HepG2 (cell line): Measurements from ENCODE around the gene PPP1R18. TPM values are rescaled to one million over a fixed set of nuclear protein-coding genes. Genes with fewer than 3 reads are reported as not detected.

ENCODE experiments used
- MEF2D ChIP-seq: sonication (generic); formaldehyde crosslinking; IDR thresholded peaks from 2 replicates; pipeline ENCODE4 v1.5.1; 2020; ENCODE audit warnings: mild to moderate bottlenecking, missing genetic modification reagents
- REPIN1 ChIP-seq: sonication (generic); formaldehyde crosslinking; IDR thresholded peaks from 2 replicates; pipeline ENCODE4 v1.8.0; 2022; ENCODE audit warnings: missing genetic modification reagents, low read depth, mild to moderate bottlenecking, borderline replicate concordance
- SIN3B ChIP-seq: fragments of 150-350 bp; IDR thresholded peaks from 2 replicates; pipeline ENCODE4 v1.6.1; 2014; ENCODE audit warnings: low read length
- YEATS2 ChIP-seq: sonication (generic); formaldehyde crosslinking; IDR thresholded peaks from 2 replicates; pipeline ENCODE4 v1.4.0; 2020; ENCODE audit warnings: missing genetic modification reagents, borderline replicate concordance
- ZFP1 ChIP-seq: IDR thresholded peaks from 2 replicates; pipeline ENCODE4 v1.6.1; 2016
- ZKSCAN5 ChIP-seq: sonication (generic); formaldehyde crosslinking; IDR thresholded peaks from 2 replicates; pipeline ENCODE4 v1.5.1; 2020; ENCODE audit warnings: mild to moderate bottlenecking, missing genetic modification reagents
- ZNF746 ChIP-seq: sonication (generic); formaldehyde crosslinking; IDR thresholded peaks from 2 replicates; pipeline ENCODE4 v1.8.0; 2022; ENCODE audit warnings: mild to moderate bottlenecking, missing genetic modification reagents
- ZNF781 ChIP-seq: sonication (generic); formaldehyde crosslinking; IDR thresholded peaks from 2 replicates; pipeline ENCODE4 v1.5.1; 2020; ENCODE audit warnings: borderline replicate concordance, mild to moderate bottlenecking, missing genetic modification reagents; ENCODE audit errors: not compliant biosample characterization
- polyA plus RNA-seq, 8 experiments: library from polyadenylated mRNA; depleted of rRNA in 3 of 8; stranded (reverse) in 7 of 8; unstranded in 1 of 8; fragments of >200 nt; fragmentation: Illumina TruSeq in 4 of 8; extraction: Trizol in 4 of 8; gene quantifications; 2 replicates each; pipeline versions ENCODE4 v1.2.1 to v1.2.3, GENCODE V29; 2011 to 2016; ENCODE audit warnings: low read depth in 4 of 8, missing spikeins in 1 of 8, mixed read lengths in 1 of 8; ENCODE audit not compliant: insufficient read depth in 1 of 8
- total RNA-seq, 5 experiments: library from RNA; depleted of rRNA; stranded (reverse); fragments of >200 nt; fragmentation: Illumina TruSeq; extraction: Trizol; gene quantifications; 2 replicates each; pipeline ENCODE4 v1.2.3, GENCODE V29; 2016; ENCODE audit warnings: low read depth in 1 of 5
- TF ChIP-seq, protein P1 (sequence below): sonication (generic); formaldehyde crosslinking; IDR thresholded peaks from 2 replicates; pipeline ENCODE4 v1.5.1; 2020; ENCODE audit warnings: mild to moderate bottlenecking, missing genetic modification reagents, moderate library complexity
- TF ChIP-seq, protein P2 (sequence below): sonication (generic); formaldehyde crosslinking; IDR thresholded peaks from 2 replicates; pipeline ENCODE4 v1.8.1; 2023; ENCODE audit warnings: mild to moderate bottlenecking, inconsistent platforms, moderate library complexity, missing genetic modification reagents, borderline replicate concordance
- TF ChIP-seq, protein P3 (sequence below): sonication (generic); formaldehyde crosslinking; IDR thresholded peaks from 2 replicates; pipeline ENCODE4 v1.8.0; 2022; ENCODE audit warnings: mild to moderate bottlenecking, missing genetic modification reagents, borderline replicate concordance
- TF ChIP-seq, protein P4 (sequence below): sonication (generic); formaldehyde crosslinking; IDR thresholded peaks from 2 replicates; pipeline ENCODE4 v1.9.0; 2021; ENCODE audit warnings: missing genetic modification reagents, mild to moderate bottlenecking, borderline replicate concordance
- TF ChIP-seq, protein P5 (sequence below): sonication (generic); formaldehyde crosslinking; IDR thresholded peaks from 2 replicates; pipeline ENCODE4 v1.4.0; 2020; ENCODE audit warnings: mild to moderate bottlenecking, missing genetic modification reagents

Gene PPP1R18
- total and polyA plus RNA-seq, 2 of the 13 experiments (the other 11 are each of a cell fraction or from before 2014, with no cell fraction given): 4.9 to 9.2 TPM

DNA sequence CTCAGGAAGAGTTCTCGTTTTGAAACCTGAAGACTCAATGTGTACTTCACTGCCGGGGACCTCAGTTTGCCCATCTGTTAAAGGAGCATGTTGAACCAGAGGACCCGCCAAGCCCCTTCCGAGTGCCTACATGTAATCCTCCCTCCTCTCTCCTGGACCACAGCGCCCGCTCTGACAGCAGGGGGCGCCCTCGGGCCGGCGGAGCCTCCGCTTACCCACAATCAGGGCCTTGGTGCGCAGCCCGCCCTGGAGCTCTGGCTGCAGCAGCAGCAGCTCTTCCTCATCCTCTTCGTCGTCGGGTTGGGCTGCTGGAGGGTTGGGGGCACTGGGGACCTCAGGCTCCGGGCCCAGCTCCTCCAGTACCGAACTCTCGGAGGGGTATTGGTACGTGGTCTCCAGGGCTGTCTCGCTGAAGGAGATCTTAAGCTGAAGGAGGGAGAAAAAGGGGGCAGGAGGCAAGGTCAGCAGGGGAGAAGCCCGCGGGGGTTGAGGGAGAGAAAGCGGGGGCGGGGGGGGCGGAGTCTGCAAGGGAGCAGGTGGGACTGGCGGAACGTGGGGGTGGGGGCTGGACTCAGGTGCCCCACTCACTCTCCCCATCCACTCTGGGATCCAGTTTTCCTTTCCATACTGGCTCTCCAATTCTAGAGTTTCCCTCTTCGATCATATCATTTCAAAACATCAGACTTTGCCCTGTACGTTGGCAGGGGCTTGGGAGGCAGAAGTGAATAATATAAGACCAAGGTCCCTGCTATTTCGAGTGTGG lies 7.3 kb downstream of the PPP1R18 start (continued):
- TF ChIP-seq, protein P1, sequence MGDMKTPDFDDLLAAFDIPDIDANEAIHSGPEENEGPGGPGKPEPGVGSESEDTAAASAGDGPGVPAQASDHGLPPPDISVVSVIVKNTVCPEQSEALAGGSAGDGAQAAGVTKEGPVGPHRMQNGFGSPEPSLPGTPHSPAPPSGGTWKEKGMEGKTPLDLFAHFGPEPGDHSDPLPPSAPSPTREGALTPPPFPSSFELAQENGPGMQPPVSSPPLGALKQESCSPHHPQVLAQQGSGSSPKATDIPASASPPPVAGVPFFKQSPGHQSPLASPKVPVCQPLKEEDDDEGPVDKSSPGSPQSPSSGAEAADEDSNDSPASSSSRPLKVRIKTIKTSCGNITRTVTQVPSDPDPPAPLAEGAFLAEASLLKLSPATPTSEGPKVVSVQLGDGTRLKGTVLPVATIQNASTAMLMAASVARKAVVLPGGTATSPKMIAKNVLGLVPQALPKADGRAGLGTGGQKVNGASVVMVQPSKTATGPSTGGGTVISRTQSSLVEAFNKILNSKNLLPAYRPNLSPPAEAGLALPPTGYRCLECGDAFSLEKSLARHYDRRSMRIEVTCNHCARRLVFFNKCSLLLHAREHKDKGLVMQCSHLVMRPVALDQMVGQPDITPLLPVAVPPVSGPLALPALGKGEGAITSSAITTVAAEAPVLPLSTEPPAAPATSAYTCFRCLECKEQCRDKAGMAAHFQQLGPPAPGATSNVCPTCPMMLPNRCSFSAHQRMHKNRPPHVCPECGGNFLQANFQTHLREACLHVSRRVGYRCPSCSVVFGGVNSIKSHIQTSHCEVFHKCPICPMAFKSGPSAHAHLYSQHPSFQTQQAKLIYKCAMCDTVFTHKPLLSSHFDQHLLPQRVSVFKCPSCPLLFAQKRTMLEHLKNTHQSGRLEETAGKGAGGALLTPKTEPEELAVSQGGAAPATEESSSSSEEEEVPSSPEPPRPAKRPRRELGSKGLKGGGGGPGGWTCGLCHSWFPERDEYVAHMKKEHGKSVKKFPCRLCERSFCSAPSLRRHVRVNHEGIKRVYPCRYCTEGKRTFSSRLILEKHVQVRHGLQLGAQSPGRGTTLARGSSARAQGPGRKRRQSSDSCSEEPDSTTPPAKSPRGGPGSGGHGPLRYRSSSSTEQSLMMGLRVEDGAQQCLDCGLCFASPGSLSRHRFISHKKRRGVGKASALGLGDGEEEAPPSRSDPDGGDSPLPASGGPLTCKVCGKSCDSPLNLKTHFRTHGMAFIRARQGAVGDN: peak; percentile 94
- TF ChIP-seq ZFP1 (CRISPR knock-in tag) (no peak), MEF2D (peak; percentile 77), ZKSCAN5 (CRISPR knock-in tag) (0 out of 2 replicates have a peak, but pooled peaks have one; percentile 70), ZNF746 (CRISPR knock-in tag) (0 out of 2 replicates have a peak, but pooled peaks have one; percentile 36), YEATS2 (CRISPR knock-in tag) (peak; percentile 69; the same call in 1 of the 2 replicates), ZNF781 (CRISPR knock-in tag) (peak; percentile 92), SIN3B (peak; percentile 48; the same call in 1 of the 2 replicates), REPIN1 (CRISPR knock-in tag) (peak; percentile 91)
- TF ChIP-seq, protein P2, sequence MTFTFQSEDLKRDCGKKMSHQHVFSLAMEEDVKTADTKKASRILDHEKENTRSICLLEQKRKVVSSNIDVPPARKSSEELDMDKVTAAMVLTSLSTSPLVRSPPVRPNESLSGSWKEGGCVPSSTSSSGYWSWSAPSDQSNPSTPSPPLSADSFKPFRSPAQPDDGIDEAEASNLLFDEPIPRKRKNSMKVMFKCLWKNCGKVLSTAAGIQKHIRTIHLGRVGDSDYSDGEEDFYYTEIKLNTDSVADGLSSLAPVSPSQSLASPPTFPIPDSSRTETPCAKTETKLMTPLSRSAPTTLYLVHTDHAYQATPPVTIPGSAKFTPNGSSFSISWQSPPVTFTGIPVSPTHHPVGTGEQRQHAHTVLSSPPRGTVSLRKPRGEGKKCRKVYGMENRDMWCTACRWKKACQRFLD (CRISPR knock-in tag): no peak
- TF ChIP-seq, protein P3, sequence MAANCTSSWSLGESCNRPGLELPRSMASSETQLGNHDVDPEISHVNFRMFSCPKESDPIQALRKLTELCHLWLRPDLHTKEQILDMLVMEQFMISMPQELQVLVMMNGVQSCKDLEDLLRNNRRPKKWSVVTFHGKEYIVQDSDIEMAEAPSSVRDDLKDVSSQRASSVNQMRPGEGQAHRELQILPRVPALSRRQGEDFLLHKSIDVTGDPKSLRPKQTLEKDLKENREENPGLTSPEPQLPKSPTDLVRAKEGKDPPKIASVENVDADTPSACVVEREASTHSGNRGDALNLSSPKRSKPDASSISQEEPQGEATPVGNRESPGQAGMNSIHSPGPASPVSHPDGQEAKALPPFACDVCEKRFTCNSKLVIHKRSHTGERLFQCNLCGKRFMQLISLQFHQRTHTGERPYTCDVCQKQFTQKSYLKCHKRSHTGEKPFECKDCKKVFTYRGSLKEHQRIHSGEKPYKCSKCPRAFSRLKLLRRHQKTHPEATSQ (CRISPR knock-in tag): peak; percentile 71; the same call in 1 of the 2 replicates
- TF ChIP-seq, protein P4, sequence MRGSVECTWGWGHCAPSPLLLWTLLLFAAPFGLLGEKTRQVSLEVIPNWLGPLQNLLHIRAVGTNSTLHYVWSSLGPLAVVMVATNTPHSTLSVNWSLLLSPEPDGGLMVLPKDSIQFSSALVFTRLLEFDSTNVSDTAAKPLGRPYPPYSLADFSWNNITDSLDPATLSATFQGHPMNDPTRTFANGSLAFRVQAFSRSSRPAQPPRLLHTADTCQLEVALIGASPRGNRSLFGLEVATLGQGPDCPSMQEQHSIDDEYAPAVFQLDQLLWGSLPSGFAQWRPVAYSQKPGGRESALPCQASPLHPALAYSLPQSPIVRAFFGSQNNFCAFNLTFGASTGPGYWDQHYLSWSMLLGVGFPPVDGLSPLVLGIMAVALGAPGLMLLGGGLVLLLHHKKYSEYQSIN (CRISPR knock-in tag): no peak
- TF ChIP-seq, protein P5, sequence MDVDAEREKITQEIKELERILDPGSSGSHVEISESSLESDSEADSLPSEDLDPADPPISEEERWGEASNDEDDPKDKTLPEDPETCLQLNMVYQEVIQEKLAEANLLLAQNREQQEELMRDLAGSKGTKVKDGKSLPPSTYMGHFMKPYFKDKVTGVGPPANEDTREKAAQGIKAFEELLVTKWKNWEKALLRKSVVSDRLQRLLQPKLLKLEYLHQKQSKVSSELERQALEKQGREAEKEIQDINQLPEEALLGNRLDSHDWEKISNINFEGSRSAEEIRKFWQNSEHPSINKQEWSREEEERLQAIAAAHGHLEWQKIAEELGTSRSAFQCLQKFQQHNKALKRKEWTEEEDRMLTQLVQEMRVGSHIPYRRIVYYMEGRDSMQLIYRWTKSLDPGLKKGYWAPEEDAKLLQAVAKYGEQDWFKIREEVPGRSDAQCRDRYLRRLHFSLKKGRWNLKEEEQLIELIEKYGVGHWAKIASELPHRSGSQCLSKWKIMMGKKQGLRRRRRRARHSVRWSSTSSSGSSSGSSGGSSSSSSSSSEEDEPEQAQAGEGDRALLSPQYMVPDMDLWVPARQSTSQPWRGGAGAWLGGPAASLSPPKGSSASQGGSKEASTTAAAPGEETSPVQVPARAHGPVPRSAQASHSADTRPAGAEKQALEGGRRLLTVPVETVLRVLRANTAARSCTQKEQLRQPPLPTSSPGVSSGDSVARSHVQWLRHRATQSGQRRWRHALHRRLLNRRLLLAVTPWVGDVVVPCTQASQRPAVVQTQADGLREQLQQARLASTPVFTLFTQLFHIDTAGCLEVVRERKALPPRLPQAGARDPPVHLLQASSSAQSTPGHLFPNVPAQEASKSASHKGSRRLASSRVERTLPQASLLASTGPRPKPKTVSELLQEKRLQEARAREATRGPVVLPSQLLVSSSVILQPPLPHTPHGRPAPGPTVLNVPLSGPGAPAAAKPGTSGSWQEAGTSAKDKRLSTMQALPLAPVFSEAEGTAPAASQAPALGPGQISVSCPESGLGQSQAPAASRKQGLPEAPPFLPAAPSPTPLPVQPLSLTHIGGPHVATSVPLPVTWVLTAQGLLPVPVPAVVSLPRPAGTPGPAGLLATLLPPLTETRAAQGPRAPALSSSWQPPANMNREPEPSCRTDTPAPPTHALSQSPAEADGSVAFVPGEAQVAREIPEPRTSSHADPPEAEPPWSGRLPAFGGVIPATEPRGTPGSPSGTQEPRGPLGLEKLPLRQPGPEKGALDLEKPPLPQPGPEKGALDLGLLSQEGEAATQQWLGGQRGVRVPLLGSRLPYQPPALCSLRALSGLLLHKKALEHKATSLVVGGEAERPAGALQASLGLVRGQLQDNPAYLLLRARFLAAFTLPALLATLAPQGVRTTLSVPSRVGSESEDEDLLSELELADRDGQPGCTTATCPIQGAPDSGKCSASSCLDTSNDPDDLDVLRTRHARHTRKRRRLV (CRISPR knock-in tag): peak; percentile 70; the same call in 1 of the 2 replicates
